K562 (cell line): ENCODE measurements around the gene SKIC3. TPM values are rescaled to one million over a fixed set of nuclear protein-coding genes. Genes with fewer than 3 reads are reported as not detected.

ENCODE experiments used
- ATAC-seq: fragments of 200-7000 bp; cut with Tn5 transposase; 3 replicates; pipeline ENCODE4 v1.9.1; 2020; ENCODE audit warnings: moderate library complexity
- BruUV-seq: library from RNA; stranded (reverse); fragments of 400-500 nt; replicated peaks from 2 replicates; lab custom pipeline; 2021; lab: Mats Ljungman, UMichigan
- CTCF ChIA-PET: fragments of 300-600 bp; formaldehyde crosslinking; extraction: SDS; loops from one replicate; lab custom pipeline; 2021; ENCODE audit warnings: low intra/inter-chr PET ratio; lab: Yijun Ruan, JAX
- POLR2A ChIA-PET: fragments of 300-600, 350-650 bp; sonication (Branson Sonifier 250); formaldehyde crosslinking; extraction: SDS; loops from one replicate; lab custom pipeline; 2021; ENCODE audit warnings: antibody characterized with exemption, inconsistent platforms; lab: Yijun Ruan, JAX
- DNase-seq, 4 experiments: peaks; one replicate each; pipeline versions ENCODE4 v3.0.0 to v3.0.0-alpha.2; 2011 to 2018; ENCODE audit warnings: low spot score in 3 of 4, mixed read lengths in 3 of 4; ENCODE audit errors: extremely low read depth in 1 of 4
- FAIRE-seq: peaks from 2 replicates; lab custom pipeline; 2011; peaks lifted over from hg19 to GRCh38; lab: Jason Lieb, UNC
- H2AFZ ChIP-seq: 2 replicates; pipeline ENCODE4 v1.6.0; 2011; ENCODE audit warnings: low read depth, low read length, control low read depth, inconsistent platforms
- H3K27ac ChIP-seq: fragments of 200-600 bp; 3 replicates; pipeline ENCODE4 v1.8.0; 2011; ENCODE audit warnings: low read depth, mild to moderate bottlenecking, control low read depth, inconsistent platforms, low read length, moderate library complexity, mixed read lengths; ENCODE audit errors: extremely low read depth
- H3K27me3 ChIP-seq, 2 experiments: fragments of 300-600 bp in 1 of 2; 2 replicates in 1 of 2; 3 replicates in 1 of 2; pipeline versions ENCODE4 v1.6.0 to v1.8.0; 2011; ENCODE audit warnings: inconsistent platforms in 2 of 2, low read length in 2 of 2, mild to moderate bottlenecking in 1 of 2, mixed read lengths in 1 of 2, moderate library complexity in 1 of 2; ENCODE audit not compliant: control insufficient read depth in 2 of 2, insufficient read depth in 2 of 2
- H3K36me3 ChIP-seq: fragments of 300-600 bp; 3 replicates; pipeline ENCODE4 v1.8.0; 2011; ENCODE audit warnings: mild to moderate bottlenecking, low read length, inconsistent platforms; ENCODE audit not compliant: control insufficient read depth, insufficient read depth
- H3K4me1 ChIP-seq, 2 experiments: fragments of 200-600 bp in 1 of 2; replicated peaks in 1 of 2; 2 replicates in 1 of 2; 3 replicates in 1 of 2; pipeline versions ENCODE4 v1.5.1 to v1.8.0; 2011; ENCODE audit warnings: inconsistent platforms in 2 of 2, low read length in 2 of 2, mild to moderate bottlenecking in 1 of 2, mixed read lengths in 1 of 2, moderate library complexity in 1 of 2; ENCODE audit not compliant: control insufficient read depth in 2 of 2, insufficient read depth in 2 of 2
- H3K4me2 ChIP-seq: 2 replicates; pipeline ENCODE4 v1.6.1; 2011; ENCODE audit warnings: low read length, control low read depth, inconsistent platforms, mixed read lengths; ENCODE audit not compliant: insufficient read depth
- H3K4me3 ChIP-seq: fragments of 200-600 bp; sonication (generic), shearing (Covaris generic); 2 replicates; pipeline ENCODE4 v1.5.1; 2016; ENCODE audit warnings: control low read depth, inconsistent platforms
- H3K79me2 ChIP-seq: fragments of 200-600 bp; 3 replicates; pipeline ENCODE4 v1.8.0; 2011; ENCODE audit warnings: low read length, inconsistent platforms; ENCODE audit not compliant: control insufficient read depth, insufficient read depth
- H3K9ac ChIP-seq, 2 experiments: 2 replicates each; pipeline versions ENCODE4 v1.6.0 to v1.6.1; 2011; ENCODE audit warnings: low read depth in 2 of 2, low read length in 2 of 2, control low read depth in 1 of 2, inconsistent platforms in 1 of 2, mild to moderate bottlenecking in 1 of 2, mixed read lengths in 1 of 2; ENCODE audit not compliant: insufficient read depth in 1 of 2
- H3K9me1 ChIP-seq: one replicate; pipeline ENCODE4 v1.6.0; 2011; ENCODE audit warnings: inconsistent platforms, mild to moderate bottlenecking, low read length, moderate library complexity; ENCODE audit not compliant: control insufficient read depth, insufficient read depth
- H3K9me3 ChIP-seq: replicated peaks from 2 replicates; pipeline ENCODE4 v1.5.1; 2011; ENCODE audit warnings: low read depth, low read length, inconsistent platforms; ENCODE audit not compliant: control insufficient read depth, insufficient read depth
- H4K20me1 ChIP-seq: replicated peaks from 2 replicates; pipeline ENCODE4 v1.6.1; 2011; ENCODE audit warnings: low read length, inconsistent platforms, mixed read lengths; ENCODE audit not compliant: control insufficient read depth, insufficient read depth
- ERF ChIP-seq: fragments of 450-650 bp; formaldehyde crosslinking; IDR thresholded peaks from 2 replicates; pipeline ENCODE4 v1.4.0; 2020; ENCODE audit warnings: mild to moderate bottlenecking, mixed read lengths
- EZH2 ChIP-seq: IDR thresholded peaks from 2 replicates; pipeline ENCODE4 v1.6.1; 2012; ENCODE audit warnings: low read depth, mild to moderate bottlenecking, inconsistent platforms, low read length, borderline replicate concordance
- FOSL1 ChIP-seq: fragments of 200-800 bp; sonication (Bioruptor generic); conservative IDR thresholded peaks from 2 replicates; pipeline ENCODE4 v1.6.1; 2016; ENCODE audit warnings: missing genetic modification characterization, missing compliant biosample characterization
- ILK ChIP-seq: fragments of 450-650 bp; IDR thresholded peaks from 2 replicates; pipeline ENCODE4 v1.6.1; 2016; ENCODE audit warnings: missing genetic modification characterization, low read depth, mild to moderate bottlenecking, missing compliant biosample characterization, moderate library complexity, borderline replicate concordance
- MTA3 ChIP-seq: fragments of 450-650 bp; formaldehyde crosslinking; IDR thresholded peaks from 2 replicates; pipeline ENCODE4 v1.6.1; 2017; ENCODE audit warnings: mild to moderate bottlenecking, borderline replicate concordance
- SNRNP70 ChIP-seq: fragments of 200-400 bp; formaldehyde crosslinking; optimal IDR thresholded peaks from 2 replicates; pipeline ENCODE3; 2017; ENCODE audit warnings: low read depth, low read length
- TEAD1 ChIP-seq, 2 experiments: fragments of 450-650 bp in 1 of 2; sonication (generic) in 1 of 2; formaldehyde crosslinking; IDR thresholded peaks; 2 replicates each; pipeline versions ENCODE4 v1.4.0 to v1.8.0; 2020 to 2022; ENCODE audit warnings: mild to moderate bottlenecking in 2 of 2, missing genetic modification reagents in 1 of 2
- ZFP1 ChIP-seq: fragments of 450-650 bp; formaldehyde crosslinking; IDR thresholded peaks from 2 replicates; pipeline ENCODE4 v1.4.0; 2020; ENCODE audit warnings: mild to moderate bottlenecking, mixed read lengths
- ZNF76 ChIP-seq: fragments of 250-450 bp; sonication (Bioruptor Pico); IDR thresholded peaks from 2 replicates; pipeline ENCODE4 v1.4.0; 2020; ENCODE audit warnings: mild to moderate bottlenecking, moderate library complexity, borderline replicate concordance
- WGBS: fragments of 100-300 bp; shearing (Covaris generic); methylation state at CpG from one replicate; pipeline ENCODE4 v1.1.6; 2016; ENCODE audit warnings: low coverage, mixed read lengths; ENCODE audit not compliant: insufficient coverage; ENCODE audit errors: missing lambda C conversion rate; 5-methylcytosine and 5-hydroxymethylcytosine counted together
- in situ Hi-C: fragments of 300-500 bp; cut with MboI; formaldehyde crosslinking; loops from 4 replicates; pipeline ENCODE4 v1.15.0; 2018; ENCODE audit warnings: inconsistent platforms, mixed read lengths
- intact Hi-C: fragments of 100-400 bp; cut with micrococcal nuclease; formaldehyde crosslinking; loops from 2 replicates; pipeline ENCODE4 v1.14.2; 2022
- polyA plus RNA-seq, 8 experiments: library from polyadenylated mRNA; depleted of rRNA in 4 of 8; stranded (reverse) in 5 of 8; unstranded in 3 of 8; fragments of >200 nt; fragmentation: Nextera tagmentation in 2 of 8; fragmentation: Illumina TruSeq in 1 of 8; extraction: Ambion mirVana in 2 of 8; extraction: Trizol in 1 of 8; gene quantifications; 2 replicates each; pipeline versions ENCODE4 v1.2.1 to v1.2.3, GENCODE V29; 2011 to 2014; ENCODE audit warnings: inconsistent platforms in 1 of 8, missing spikeins in 1 of 8
- total RNA-seq, 7 experiments: library from RNA; depleted of rRNA in 6 of 7; stranded (reverse); fragments of >200 nt in 6 of 7; fragmentation: Illumina TruSeq in 2 of 7; extraction: Trizol in 2 of 7; gene quantifications; 2 replicates each; pipeline versions ENCODE4 v1.2.1 to v1.2.3, GENCODE V29; 2011 to 2021; ENCODE audit warnings: low replicate concordance in 1 of 7
- TF ChIP-seq, protein P1 (sequence below): fragments of 200-800 bp; sonication (Bioruptor generic); IDR thresholded peaks from 2 replicates; pipeline ENCODE4 v1.6.1; 2017; ENCODE audit warnings: missing genetic modification characterization, missing compliant biosample characterization
- TF ChIP-seq, protein P2 (sequence below), 2 experiments: fragments of 450-650 bp; IDR thresholded peaks; 2 replicates each; pipeline ENCODE4 v1.6.1; 2018; ENCODE audit warnings: mild to moderate bottlenecking in 2 of 2, low read depth in 1 of 2; ENCODE audit not compliant: partially characterized antibody in 2 of 2

Gene SKIC3
- total and polyA plus RNA-seq, 9 of the 15 experiments (the other 6 are each of a cell fraction or from before 2014, with no cell fraction given): 30.7 to 72.4 (median 44.1) TPM

DNA sequence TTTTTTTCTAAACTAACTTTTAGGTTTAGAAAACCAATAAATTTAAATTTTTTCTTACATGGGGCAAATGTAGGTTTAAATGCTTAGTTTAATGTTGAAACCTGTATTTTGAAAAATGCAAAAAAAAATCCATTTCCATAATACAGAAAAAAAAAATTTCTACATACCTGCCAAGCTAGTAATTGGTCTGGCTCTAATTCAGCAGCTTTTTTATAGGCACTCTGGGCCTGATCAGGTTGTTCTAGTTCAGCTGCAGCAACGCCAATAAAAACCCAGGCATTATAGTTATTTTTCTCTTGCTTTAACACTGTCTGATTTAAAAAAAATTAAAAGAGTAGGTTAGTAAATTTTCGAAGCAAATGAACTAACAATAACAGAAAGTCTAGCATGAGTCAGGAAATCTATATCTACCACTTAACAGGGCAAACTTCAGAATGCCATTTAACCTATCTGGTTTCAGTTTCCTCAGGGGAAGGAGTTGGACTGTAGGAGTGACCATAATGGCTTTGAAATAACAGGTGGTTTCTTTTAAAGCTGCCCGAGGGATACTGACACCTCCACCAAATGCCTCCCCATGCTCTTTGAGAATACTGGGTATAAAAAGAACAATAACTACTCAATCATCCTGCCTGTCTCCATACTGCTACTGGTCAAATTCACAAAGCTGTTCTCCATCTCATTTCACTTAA, 11.6 kb downstream of the SKIC3 start (continued):
- TF ChIP-seq SNRNP70 (no peak), ILK (tag) (no peak)

DNA sequence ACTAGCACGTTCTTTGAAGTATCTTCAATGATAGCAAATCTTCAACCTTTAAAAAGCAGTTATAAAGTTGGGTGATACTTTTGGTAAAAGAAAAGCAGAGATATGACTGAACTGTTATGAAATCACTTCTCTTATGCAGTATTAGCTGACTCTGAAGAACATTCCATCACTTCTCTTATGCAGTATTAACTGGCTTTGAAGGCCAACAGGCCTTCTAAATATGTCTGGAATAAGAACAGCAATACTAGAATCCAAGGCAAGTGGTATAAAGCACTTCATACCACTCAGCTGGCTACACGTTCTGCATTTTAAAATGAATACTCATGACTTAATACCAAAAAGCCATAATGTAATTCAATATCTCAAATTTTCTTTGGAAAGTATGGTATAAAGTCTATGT, 17.3 kb downstream of the SKIC3 start:
- H3K9me1 ChIP-seq: no peaks in the 10 kb centered on the region
- H4K20me1 ChIP-seq: no peaks in the 10 kb centered on the region
- in situ Hi-C loops: no loop called here
- DNase-seq (no peak), FAIRE-seq (no peak), ATAC-seq (no peak)
- H3K9me3 ChIP-seq: no peaks in the 10 kb centered on the region
- CTCF ChIA-PET: no interaction called here
- intact Hi-C loops: no loop called here
- no TSS peak for BruUV-seq
- H3K27ac ChIP-seq: no peak overlapping the region
- no peak overlapping the region for H2AFZ ChIP-seq
- no peak overlapping the region for H3K4me3 ChIP-seq
- H3K4me1 ChIP-seq: no peaks in the 10 kb centered on the region
- no peak overlapping the region for H3K4me2 ChIP-seq
- no peak for TF ChIP-seq ZFP1
- TF ChIP-seq, protein P1, sequence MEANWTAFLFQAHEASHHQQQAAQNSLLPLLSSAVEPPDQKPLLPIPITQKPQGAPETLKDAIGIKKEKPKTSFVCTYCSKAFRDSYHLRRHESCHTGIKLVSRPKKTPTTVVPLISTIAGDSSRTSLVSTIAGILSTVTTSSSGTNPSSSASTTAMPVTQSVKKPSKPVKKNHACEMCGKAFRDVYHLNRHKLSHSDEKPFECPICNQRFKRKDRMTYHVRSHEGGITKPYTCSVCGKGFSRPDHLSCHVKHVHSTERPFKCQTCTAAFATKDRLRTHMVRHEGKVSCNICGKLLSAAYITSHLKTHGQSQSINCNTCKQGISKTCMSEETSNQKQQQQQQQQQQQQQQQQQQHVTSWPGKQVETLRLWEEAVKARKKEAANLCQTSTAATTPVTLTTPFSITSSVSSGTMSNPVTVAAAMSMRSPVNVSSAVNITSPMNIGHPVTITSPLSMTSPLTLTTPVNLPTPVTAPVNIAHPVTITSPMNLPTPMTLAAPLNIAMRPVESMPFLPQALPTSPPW (CRISPR knock-in tag): no peak
- TF ChIP-seq FOSL1 (tag): no peak
- TF ChIP-seq MTA3: no peak
- no peak for TF ChIP-seq ZNF76 (CRISPR knock-in tag)
- TF ChIP-seq, protein P2, sequence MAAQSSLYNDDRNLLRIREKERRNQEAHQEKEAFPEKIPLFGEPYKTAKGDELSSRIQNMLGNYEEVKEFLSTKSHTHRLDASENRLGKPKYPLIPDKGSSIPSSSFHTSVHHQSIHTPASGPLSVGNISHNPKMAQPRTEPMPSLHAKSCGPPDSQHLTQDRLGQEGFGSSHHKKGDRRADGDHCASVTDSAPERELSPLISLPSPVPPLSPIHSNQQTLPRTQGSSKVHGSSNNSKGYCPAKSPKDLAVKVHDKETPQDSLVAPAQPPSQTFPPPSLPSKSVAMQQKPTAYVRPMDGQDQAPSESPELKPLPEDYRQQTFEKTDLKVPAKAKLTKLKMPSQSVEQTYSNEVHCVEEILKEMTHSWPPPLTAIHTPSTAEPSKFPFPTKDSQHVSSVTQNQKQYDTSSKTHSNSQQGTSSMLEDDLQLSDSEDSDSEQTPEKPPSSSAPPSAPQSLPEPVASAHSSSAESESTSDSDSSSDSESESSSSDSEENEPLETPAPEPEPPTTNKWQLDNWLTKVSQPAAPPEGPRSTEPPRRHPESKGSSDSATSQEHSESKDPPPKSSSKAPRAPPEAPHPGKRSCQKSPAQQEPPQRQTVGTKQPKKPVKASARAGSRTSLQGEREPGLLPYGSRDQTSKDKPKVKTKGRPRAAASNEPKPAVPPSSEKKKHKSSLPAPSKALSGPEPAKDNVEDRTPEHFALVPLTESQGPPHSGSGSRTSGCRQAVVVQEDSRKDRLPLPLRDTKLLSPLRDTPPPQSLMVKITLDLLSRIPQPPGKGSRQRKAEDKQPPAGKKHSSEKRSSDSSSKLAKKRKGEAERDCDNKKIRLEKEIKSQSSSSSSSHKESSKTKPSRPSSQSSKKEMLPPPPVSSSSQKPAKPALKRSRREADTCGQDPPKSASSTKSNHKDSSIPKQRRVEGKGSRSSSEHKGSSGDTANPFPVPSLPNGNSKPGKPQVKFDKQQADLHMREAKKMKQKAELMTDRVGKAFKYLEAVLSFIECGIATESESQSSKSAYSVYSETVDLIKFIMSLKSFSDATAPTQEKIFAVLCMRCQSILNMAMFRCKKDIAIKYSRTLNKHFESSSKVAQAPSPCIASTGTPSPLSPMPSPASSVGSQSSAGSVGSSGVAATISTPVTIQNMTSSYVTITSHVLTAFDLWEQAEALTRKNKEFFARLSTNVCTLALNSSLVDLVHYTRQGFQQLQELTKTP (IDR thresholded peaks at IDR 0.05; ENCODE audit: low read depth in 1 of 2, partially characterized antibody in 2 of 2): no peak
- TF ChIP-seq EZH2: no peak
- no peak for TF ChIP-seq ERF (CRISPR knock-in tag)
- no peak for TF ChIP-seq TEAD1 (CRISPR knock-in tag; IDR thresholded peaks at IDR 0.05)
- TF ChIP-seq, all 486 proteins: peak for 0
- no peaks in the 10 kb centered on the region for H3K79me2 ChIP-seq
- POLR2A ChIA-PET: interaction anchor here (0.7 kb wide), 1 partner anchor 1037 kb away, joined by 4 read pairs; no protein-coding TSS in a partner anchor
- H3K36me3 ChIP-seq: peaks cover 73% of the 10 kb centered on the region
- H3K27me3 ChIP-seq: no peaks in the 10 kb centered on the region
- no peak overlapping the region for H3K9ac ChIP-seq
- 79% methylated on average over 2 of the region's 2 CpGs for WGBS
